GM18498 (cell line): ENCODE measurements around the gene POU5F2.

ENCODE experiments used
- ATAC-seq: cut with Tn5 transposase; IDR thresholded peaks from one replicate; pipeline ENCODE4 v1.9.1; 2021; ENCODE audit warnings: mild to moderate bottlenecking, moderate library complexity; ENCODE audit not compliant: unreplicated experiment

POU5F2 gene

GRCh38 chr5:93717162-93717561 lies 24.2 kb downstream of the POU5F2 start:
- ATAC-seq = no peak

- no peak for ATAC-seq
These were observed 24.9 kb downstream of the POU5F2 start for GRCh38 chr5:93716453-93716852.

GRCh38 chr5:93715761-93716160 lies 25.6 kb downstream of the POU5F2 start:
- ATAC-seq = no peak

- ATAC-seq = no peak
These were observed 26.1 kb downstream of the POU5F2 start for GRCh38 chr5:93715327-93715726.

GRCh38 chr5:93708442-93708841 lies 33.0 kb downstream of the POU5F2 start:
- ATAC-seq = no peak

- ATAC-seq = no peak
These were observed 35.5 kb downstream of the POU5F2 start for GRCh38 chr5:93705896-93706295.

- ATAC-seq = no peak
These were observed 36.4 kb downstream of the POU5F2 start for GRCh38 chr5:93704996-93705395.

GRCh38 chr5:93691997-93692396 lies 49.4 kb downstream of the POU5F2 start:
- no peak for ATAC-seq
